Astrocyte of the spinal cord (primary cell): ENCODE measurements around the gene STT3A.

ENCODE experiments used
- DNase-seq: peaks from one replicate; pipeline ENCODE4 v3.0.0; 2011; ENCODE audit warnings: low read depth, low spot score
- H3K4me3 ChIP-seq: 2 replicates; pipeline ENCODE4 v1.5.1; 2011; ENCODE audit warnings: low read depth, mild to moderate bottlenecking, low read length, moderate library complexity
- in situ Hi-C: cut with HindIII; loops from 2 replicates; pipeline ENCODE4 v1.10.0; 2017; ENCODE audit warnings: low sequenced_read_pairs
- TF ChIP-seq, protein P1 (sequence below): IDR thresholded peaks from 2 replicates; pipeline ENCODE4 v1.5.1; 2012; ENCODE audit warnings: low read depth, mild to moderate bottlenecking, low read length, inconsistent platforms

The STT3A gene

GRCh38 chr11:125637840-125638239 lies 45.2 kb downstream of the STT3A start:
- in situ Hi-C loops, result no loop called here
- no peak for DNase-seq
- no peak overlapping the region for H3K4me3 ChIP-seq
- TF ChIP-seq, protein P1, sequence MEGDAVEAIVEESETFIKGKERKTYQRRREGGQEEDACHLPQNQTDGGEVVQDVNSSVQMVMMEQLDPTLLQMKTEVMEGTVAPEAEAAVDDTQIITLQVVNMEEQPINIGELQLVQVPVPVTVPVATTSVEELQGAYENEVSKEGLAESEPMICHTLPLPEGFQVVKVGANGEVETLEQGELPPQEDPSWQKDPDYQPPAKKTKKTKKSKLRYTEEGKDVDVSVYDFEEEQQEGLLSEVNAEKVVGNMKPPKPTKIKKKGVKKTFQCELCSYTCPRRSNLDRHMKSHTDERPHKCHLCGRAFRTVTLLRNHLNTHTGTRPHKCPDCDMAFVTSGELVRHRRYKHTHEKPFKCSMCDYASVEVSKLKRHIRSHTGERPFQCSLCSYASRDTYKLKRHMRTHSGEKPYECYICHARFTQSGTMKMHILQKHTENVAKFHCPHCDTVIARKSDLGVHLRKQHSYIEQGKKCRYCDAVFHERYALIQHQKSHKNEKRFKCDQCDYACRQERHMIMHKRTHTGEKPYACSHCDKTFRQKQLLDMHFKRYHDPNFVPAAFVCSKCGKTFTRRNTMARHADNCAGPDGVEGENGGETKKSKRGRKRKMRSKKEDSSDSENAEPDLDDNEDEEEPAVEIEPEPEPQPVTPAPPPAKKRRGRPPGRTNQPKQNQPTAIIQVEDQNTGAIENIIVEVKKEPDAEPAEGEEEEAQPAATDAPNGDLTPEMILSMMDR, result no peak

DNA sequence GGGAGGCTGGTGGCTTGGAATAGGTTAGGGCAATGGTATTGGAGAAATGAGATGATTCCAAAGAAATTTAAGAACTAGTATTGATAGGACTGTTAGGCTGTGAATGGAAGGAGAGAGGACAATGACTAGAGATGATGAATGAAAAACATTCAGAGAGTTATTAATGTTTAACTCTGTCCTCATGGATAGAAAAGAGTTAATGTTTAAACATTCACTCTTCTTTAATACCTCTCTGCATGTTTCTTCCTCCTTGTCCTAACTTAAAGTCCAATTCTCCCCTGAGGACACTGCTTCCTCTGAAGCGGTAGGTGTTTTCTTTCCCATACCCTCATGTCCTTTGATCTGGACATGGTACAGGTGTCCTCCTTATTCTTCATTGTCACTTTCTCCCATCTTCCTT lies 45.7 kb downstream of the STT3A start:
- no peak overlapping the region for H3K4me3 ChIP-seq
- TF ChIP-seq, protein P1, result no peak
- DNase-seq, result no peak
- in situ Hi-C loops, result no loop called here

DNA sequence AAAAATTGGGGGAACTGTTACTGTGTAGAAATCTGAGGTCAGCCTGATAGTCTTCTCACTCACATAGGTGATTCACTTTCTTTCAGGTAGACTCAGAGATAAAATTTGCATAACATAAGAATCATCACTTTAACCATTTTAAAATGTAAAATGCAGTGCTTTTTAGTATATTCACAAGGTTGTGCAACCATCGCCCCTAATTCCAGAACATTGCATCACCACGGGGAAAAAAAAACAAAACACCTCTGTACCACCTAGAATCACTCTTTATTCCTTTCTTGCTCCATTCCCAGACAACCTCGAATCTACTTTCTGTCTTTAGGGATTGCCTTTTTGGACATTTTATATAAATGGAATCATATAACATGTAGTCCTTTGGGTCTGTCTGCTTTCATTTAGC lies 53.2 kb downstream of the STT3A start:
- H3K4me3 ChIP-seq, result no peak overlapping the region
- in situ Hi-C loops, result no loop called here
- TF ChIP-seq, protein P1, result no peak
- DNase-seq, result no peak

GRCh38 chr11:125649465-125650166 lies 57.0 kb downstream of the STT3A start:
- in situ Hi-C loops, result no loop called here
- TF ChIP-seq, protein P1, result no peak
- no peak for DNase-seq
- no peak overlapping the region for H3K4me3 ChIP-seq

GRCh38 chr11:125662689-125663088 lies 70.0 kb downstream of the STT3A start:
- TF ChIP-seq, protein P1, result no peak
- DNase-seq, result no peak
- in situ Hi-C loops, result no loop called here
- no peak overlapping the region for H3K4me3 ChIP-seq

GRCh38 chr11:125663910-125664309 lies 71.3 kb downstream of the STT3A start:
- in situ Hi-C loops, result no loop called here
- H3K4me3 ChIP-seq, result no peak overlapping the region
- DNase-seq, result no peak
- TF ChIP-seq, protein P1, result no peak

- no peak overlapping the region for H3K4me3 ChIP-seq
- TF ChIP-seq, protein P1, result no peak
- in situ Hi-C loops, result no loop called here
- no peak for DNase-seq
These were observed 74.5 kb downstream of the STT3A start for GRCh38 chr11:125667151-125667550.
